ENCODE measurements around the gene TRPV5. TPM values are rescaled to one million over a fixed set of nuclear protein-coding genes. Genes with fewer than 3 reads are reported as not detected.

Gene TRPV5
- polyA plus RNA-seq, 1 experiment = not detected

DNA sequence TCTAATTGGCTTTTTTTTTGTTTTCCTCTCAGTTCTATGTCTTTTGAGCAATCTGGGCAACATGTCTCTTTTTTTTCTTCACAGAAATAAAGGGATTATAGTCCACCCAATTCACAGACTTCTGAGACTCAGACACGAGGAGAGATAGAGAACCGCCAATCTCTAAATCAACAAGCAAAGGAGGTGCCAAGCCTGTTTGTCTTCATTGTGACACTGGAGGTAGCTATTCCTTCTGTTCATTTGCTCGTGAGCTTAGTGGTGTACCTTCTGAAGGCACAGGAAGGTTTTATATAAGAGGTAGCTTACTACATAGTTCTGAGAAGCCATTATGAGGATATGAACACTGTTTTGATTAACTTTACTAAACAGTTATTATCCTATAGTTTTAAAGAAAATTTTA is 72.6 kb downstream of the TRPV5 start:
- Histone ChIP-seq H3K9me3 (ENCODE audit: control insufficient read depth, insufficient read depth, low read length) (peaks cover 5% of the 10 kb centered on the region; the same call in 1 of the 2 replicates), H3K27ac (ENCODE audit: low read depth, low read length) (no peak overlapping the region), H3K4me3 (ENCODE audit: low read depth, low read length) (no peak overlapping the region), H3K27me3 (ENCODE audit: control insufficient read depth, insufficient read depth, low read length) (peaks cover under 1% of the 10 kb centered on the region)
- ChIA-PET POLR2A (no interaction called here), CTCF (interaction anchor here (1.0 to 1.4 kb wide), 2 partner anchors 50 to 78 kb away, joined by 3 to 4 read pairs; no protein-coding TSS in a partner anchor)
- DNase-seq (ENCODE audit: low read depth, low spot score) = no peak
- TF ChIP-seq, protein P1, sequence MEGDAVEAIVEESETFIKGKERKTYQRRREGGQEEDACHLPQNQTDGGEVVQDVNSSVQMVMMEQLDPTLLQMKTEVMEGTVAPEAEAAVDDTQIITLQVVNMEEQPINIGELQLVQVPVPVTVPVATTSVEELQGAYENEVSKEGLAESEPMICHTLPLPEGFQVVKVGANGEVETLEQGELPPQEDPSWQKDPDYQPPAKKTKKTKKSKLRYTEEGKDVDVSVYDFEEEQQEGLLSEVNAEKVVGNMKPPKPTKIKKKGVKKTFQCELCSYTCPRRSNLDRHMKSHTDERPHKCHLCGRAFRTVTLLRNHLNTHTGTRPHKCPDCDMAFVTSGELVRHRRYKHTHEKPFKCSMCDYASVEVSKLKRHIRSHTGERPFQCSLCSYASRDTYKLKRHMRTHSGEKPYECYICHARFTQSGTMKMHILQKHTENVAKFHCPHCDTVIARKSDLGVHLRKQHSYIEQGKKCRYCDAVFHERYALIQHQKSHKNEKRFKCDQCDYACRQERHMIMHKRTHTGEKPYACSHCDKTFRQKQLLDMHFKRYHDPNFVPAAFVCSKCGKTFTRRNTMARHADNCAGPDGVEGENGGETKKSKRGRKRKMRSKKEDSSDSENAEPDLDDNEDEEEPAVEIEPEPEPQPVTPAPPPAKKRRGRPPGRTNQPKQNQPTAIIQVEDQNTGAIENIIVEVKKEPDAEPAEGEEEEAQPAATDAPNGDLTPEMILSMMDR (IDR thresholded peaks at IDR 0.05; ENCODE audit: low read depth, low read length) = no peak

- Histone ChIP-seq H3K4me3 (ENCODE audit: low read depth, low read length) (no peak overlapping the region), H3K27ac (ENCODE audit: low read depth, low read length) (no peak overlapping the region), H3K9me3 (ENCODE audit: control insufficient read depth, insufficient read depth, low read length) (peaks cover 3% of the 10 kb centered on the region; the same call in 1 of the 2 replicates), H3K27me3 (ENCODE audit: control insufficient read depth, insufficient read depth, low read length) (peaks cover 11% of the 10 kb centered on the region)
- TF ChIP-seq, protein P1 (IDR thresholded peaks at IDR 0.05; ENCODE audit: low read depth, low read length) = no peak
- ChIA-PET POLR2A (no interaction called here), CTCF (interaction anchor here (1.0 kb wide), 1 partner anchor 48 kb away, joined by 3 read pairs; no protein-coding TSS in a partner anchor)
- no peak for DNase-seq (ENCODE audit: low read depth, low spot score)
Observed at GRCh38 chr7:142859829-142860228, 73.7 kb downstream of the TRPV5 start.

DNA sequence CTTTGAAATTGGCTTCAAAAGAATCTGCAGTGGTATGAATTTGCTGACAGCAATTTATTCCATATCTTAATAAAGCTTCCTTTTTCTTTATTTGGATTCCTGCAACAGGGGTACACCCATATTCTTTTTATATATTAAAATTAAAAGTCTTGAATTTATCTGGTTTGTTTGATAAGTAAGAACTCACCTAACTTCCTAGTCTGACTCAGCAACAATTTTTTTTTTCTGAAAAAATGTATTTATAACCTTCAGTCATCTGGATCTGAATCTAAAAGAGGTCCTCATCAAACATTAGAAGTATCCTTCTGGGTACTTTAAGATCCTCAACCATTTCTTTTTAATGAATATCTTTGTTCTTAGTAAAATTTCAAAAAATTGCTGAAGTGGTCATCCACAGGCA is 74.1 kb downstream of the TRPV5 start:
- ChIA-PET POLR2A (no interaction called here), CTCF (no interaction called here)
- H3K4me3 ChIP-seq (ENCODE audit: low read depth, low read length) = no peak overlapping the region
- no peak for DNase-seq (ENCODE audit: low read depth, low spot score)
- peaks cover 11% of the 10 kb centered on the region for H3K27me3 ChIP-seq (ENCODE audit: control insufficient read depth, insufficient read depth, low read length)
- no peak overlapping the region for H3K27ac ChIP-seq (ENCODE audit: low read depth, low read length)
- peaks cover 2% of the 10 kb centered on the region; the same call in 1 of the 2 replicates for H3K9me3 ChIP-seq (ENCODE audit: control insufficient read depth, insufficient read depth, low read length)
- TF ChIP-seq, protein P1 (IDR thresholded peaks at IDR 0.05; ENCODE audit: low read depth, low read length) = no peak

Other genes starting within 250 kb of the TRPV5 start
- not detected in 2 replicates for gene PRSS1, start 184.3 kb downstream of the TRPV5 start, polyA plus RNA-seq (2011; rRNA removed)
- not detected in 2 replicates for gene PRSS2, start 162.8 kb downstream of the TRPV5 start, polyA plus RNA-seq (2011; rRNA removed)
- gene EPHB6, start 78.7 kb downstream of the TRPV5 start, polyA plus RNA-seq (2011; rRNA removed) = 0.51 and 0.55 TPM in 2 replicates
- not detected in 2 replicates for gene TRPV6, start 48.0 kb downstream of the TRPV5 start, polyA plus RNA-seq (2011; rRNA removed)
- gene LLCFC1, start 5.7 kb upstream of the TRPV5 start, polyA plus RNA-seq (2011; rRNA removed) = not detected in 2 replicates
- gene KEL, start 28.6 kb upstream of the TRPV5 start, polyA plus RNA-seq (2011; rRNA removed) = 0.06 and 0.09 TPM in 2 replicates
- not detected in 2 replicates for gene OR9A2, start 93.4 kb upstream of the TRPV5 start, polyA plus RNA-seq (2011; rRNA removed)
- not detected in 2 replicates for gene OR6V1, start 118.6 kb upstream of the TRPV5 start, polyA plus RNA-seq (2011; rRNA removed)
- not detected in 2 replicates for gene PIP, start 198.3 kb upstream of the TRPV5 start, polyA plus RNA-seq (2011; rRNA removed)
- gene TAS2R39, start 249.7 kb upstream of the TRPV5 start, polyA plus RNA-seq (2011; rRNA removed) = not detected in 2 replicates

All from AG04450 (cell line).